ENCODE results near the gene ZNF14. TPM values are rescaled to one million over a fixed set of nuclear protein-coding genes. Genes with fewer than 3 reads are reported as not detected.

ZNF14 gene
- total and polyA plus RNA-seq, 2 of the 13 experiments (the other 11 are each of a cell fraction or from before 2014, with no cell fraction given), result 1.9 to 6.2 TPM

GRCh38 chr19:19749117-19749907 is 16.4 kb upstream of the ZNF14 start:
- Histone ChIP-seq H3K36me3 (replicated peaks in 1 of 2; ENCODE audit: control insufficient read depth in 1 of 2, insufficient read depth in 2 of 2, low read length in 2 of 2) (no peaks in the 10 kb centered on the region), H4K20me1 (ENCODE audit: insufficient read depth, low read length) (no peaks in the 10 kb centered on the region), H3K27me3 (ENCODE audit: control insufficient read depth in 1 of 2, insufficient read depth in 2 of 2, low read length in 2 of 2) (peaks cover 6 to 34% of the 10 kb centered on the region in 2 experiments; a peak in 4 of 5 replicates), H3K9me3 (ENCODE audit: low read length) (no peaks in the 10 kb centered on the region), H3K4me1 (ENCODE audit: insufficient read depth, low read length) (no peaks in the 10 kb centered on the region), H3K4me3 (replicated peaks in 1 of 3; ENCODE audit: insufficient read depth in 1 of 3, low read depth in 2 of 3, low read length in 3 of 3) (no peak overlapping the region), H3K9ac (ENCODE audit: insufficient read depth, low read depth, low read length) (no peak overlapping the region), H2AFZ (ENCODE audit: low read length) (no peak overlapping the region), H3K27ac (ENCODE audit: extremely low read length, insufficient read depth, low read length) (no peak overlapping the region), H3K79me2 (ENCODE audit: insufficient read depth, low read length) (no peaks in the 10 kb centered on the region), H3K4me2 (ENCODE audit: low read depth, low read length) (no peak overlapping the region)
- POLR2A ChIA-PET, result no interaction called here
- FAIRE-seq (no peak), ATAC-seq (no peak), DNase-seq (ENCODE audit: low spot score) (no peak)
- TF ChIP-seq GZF1 (CRISPR knock-in tag; IDR thresholded peaks at IDR 0.05), result no peak
- no peak for TF ChIP-seq ZNF549 (CRISPR knock-in tag; IDR thresholded peaks at IDR 0.05)
- TF ChIP-seq ZNF280B (CRISPR knock-in tag; IDR thresholded peaks at IDR 0.05; ENCODE audit: borderline replicate concordance), result no peak
- no peak for TF ChIP-seq CHD2 (IDR thresholded peaks at IDR 0.05; ENCODE audit: low read depth, low read length)
- TF ChIP-seq ZNF607 (CRISPR knock-in tag; IDR thresholded peaks at IDR 0.05; ENCODE audit: borderline replicate concordance), result no peak
- no peak for TF ChIP-seq CHCHD3 (CRISPR knock-in tag; IDR thresholded peaks at IDR 0.05)
- TF ChIP-seq SYNCRIP (IDR thresholded peaks at IDR 0.05; ENCODE audit: insufficient read depth, low read depth, low read length), result no peak
- TF ChIP-seq, protein P1, sequence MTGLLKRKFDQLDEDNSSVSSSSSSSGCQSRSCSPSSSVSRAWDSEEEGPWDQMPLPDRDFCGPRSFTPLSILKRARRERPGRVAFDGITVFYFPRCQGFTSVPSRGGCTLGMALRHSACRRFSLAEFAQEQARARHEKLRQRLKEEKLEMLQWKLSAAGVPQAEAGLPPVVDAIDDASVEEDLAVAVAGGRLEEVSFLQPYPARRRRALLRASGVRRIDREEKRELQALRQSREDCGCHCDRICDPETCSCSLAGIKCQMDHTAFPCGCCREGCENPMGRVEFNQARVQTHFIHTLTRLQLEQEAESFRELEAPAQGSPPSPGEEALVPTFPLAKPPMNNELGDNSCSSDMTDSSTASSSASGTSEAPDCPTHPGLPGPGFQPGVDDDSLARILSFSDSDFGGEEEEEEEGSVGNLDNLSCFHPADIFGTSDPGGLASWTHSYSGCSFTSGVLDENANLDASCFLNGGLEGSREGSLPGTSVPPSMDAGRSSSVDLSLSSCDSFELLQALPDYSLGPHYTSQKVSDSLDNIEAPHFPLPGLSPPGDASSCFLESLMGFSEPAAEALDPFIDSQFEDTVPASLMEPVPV (CRISPR knock-in tag; IDR thresholded peaks at IDR 0.05), result no peak
- no peak for TF ChIP-seq ZNF468 (CRISPR knock-in tag; IDR thresholded peaks at IDR 0.05)
- TF ChIP-seq GATAD1 (CRISPR knock-in tag; IDR thresholded peaks at IDR 0.05), result no peak
- TF ChIP-seq USF2 (IDR thresholded peaks at IDR 0.05; ENCODE audit: low read depth, low read length), result no peak
- TF ChIP-seq USF2 (CRISPR knock-in tag; IDR thresholded peaks at IDR 0.05; ENCODE audit: borderline replicate concordance), result no peak
- TF ChIP-seq ZNF282 (IDR thresholded peaks at IDR 0.05; ENCODE audit: partially characterized antibody), result no peak
- CTCF ChIA-PET (ENCODE audit: low intra/inter-chr PET ratio, low total read pairs), result no interaction called here
- no TSS peak for BruUV-seq (replicated peaks)
- WGBS (ENCODE audit: low lambda C conversion rate), result 13% methylated on average over 8 of the region's 13 CpGs
- intact Hi-C loops (cut with micrococcal nuclease; ENCODE audit: unreplicated experiment), result no loop called here
- in situ Hi-C loops (cut with HindIII; ENCODE audit: extremely low pct_ligation_motif_present, low pct_unique_long_range_greater_than_20kb), result no loop called here
